ENCODE results near the gene HSF2.

Gene HSF2, protein sequence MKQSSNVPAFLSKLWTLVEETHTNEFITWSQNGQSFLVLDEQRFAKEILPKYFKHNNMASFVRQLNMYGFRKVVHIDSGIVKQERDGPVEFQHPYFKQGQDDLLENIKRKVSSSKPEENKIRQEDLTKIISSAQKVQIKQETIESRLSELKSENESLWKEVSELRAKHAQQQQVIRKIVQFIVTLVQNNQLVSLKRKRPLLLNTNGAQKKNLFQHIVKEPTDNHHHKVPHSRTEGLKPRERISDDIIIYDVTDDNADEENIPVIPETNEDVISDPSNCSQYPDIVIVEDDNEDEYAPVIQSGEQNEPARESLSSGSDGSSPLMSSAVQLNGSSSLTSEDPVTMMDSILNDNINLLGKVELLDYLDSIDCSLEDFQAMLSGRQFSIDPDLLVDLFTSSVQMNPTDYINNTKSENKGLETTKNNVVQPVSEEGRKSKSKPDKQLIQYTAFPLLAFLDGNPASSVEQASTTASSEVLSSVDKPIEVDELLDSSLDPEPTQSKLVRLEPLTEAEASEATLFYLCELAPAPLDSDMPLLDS

GRCh38 chr6:122399348-122400120 lies at the start of gene HSF2:
Gene HSF2 (plus strand): TSS chr6:122399652. CDS start chr6:122399738, 86 bp downstream.
- DNase-seq (ENCODE audit: low read depth in 1 of 2, low spot score in 1 of 2) = peak; percentile 82 to 85

DNA sequence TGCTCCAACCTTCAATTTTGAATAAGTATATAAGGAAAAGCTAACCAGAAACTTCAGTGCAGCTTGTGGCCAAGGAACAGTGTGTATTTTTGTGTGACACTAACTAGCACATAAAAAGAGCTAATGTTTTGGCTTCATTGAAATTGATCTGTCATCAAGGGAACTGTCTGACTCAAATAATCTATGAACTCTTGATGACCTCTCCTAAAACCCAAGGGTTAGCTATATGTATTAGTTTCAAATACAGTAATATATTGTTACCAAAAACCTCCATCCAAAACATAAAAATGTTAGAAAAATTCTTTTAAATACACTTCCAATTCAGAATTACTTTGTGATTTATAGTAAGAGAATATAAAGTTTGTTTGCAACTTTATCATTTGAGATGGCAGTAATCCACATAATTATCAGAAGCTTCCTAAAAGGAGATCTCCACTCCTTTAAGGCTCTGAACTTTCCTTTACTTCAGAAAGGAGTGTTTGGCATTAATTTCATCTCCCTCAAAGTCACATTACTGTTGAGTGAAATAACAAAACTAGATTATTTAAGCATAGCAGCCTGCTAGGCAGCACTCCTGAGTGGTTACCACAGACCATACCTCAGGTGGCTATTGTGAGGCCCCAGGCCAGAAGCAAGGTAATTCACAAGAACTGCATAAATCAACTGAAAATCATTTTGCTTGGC lies 46.3 kb upstream of the HSF2 start:
- DNase-seq (ENCODE audit: low read depth in 1 of 2, low spot score in 1 of 2) = no peak

GRCh38 chr6:122360809-122361208 lies 38.6 kb upstream of the HSF2 start:
- no peak for DNase-seq (ENCODE audit: low read depth in 1 of 2, low spot score in 1 of 2)

- no peak for DNase-seq (ENCODE audit: low read depth in 1 of 2, low spot score in 1 of 2)
These were observed 38.0 kb upstream of the HSF2 start for GRCh38 chr6:122361314-122361979.

DNA sequence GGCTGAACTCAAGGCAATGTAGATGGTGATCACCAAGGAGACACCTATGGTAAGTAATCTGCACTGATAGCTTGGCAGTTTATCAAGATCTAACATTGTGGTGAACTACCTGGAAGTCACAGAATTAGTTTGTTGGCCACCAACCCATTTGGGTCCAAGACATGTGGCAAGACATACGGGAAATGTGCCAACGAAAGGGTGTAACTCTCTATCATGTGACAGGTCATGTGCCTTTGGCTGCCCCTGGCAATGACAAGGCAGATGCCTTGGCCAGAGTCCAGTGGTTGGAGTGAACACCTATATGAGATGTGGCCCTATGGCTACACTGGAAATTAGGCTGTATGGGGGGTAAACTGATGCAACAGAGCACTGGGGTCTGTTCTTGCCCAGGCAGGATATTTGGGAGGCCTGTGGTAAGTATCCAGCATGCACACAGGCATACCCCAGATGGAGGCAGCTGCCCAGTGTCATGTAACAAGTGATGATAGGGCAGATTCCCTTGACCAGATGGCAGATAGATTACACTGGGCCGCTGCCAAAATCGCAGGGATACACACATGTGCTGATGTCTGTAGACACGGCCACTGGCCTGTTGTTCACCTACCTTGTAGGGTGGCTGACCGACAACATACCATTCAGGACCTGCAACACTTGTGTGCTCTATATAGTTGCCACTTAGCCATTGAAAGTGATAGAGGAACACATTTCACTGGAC lies 35.5 kb upstream of the HSF2 start:
- DNase-seq (ENCODE audit: low read depth in 1 of 2, low spot score in 1 of 2) = no peak

DNA sequence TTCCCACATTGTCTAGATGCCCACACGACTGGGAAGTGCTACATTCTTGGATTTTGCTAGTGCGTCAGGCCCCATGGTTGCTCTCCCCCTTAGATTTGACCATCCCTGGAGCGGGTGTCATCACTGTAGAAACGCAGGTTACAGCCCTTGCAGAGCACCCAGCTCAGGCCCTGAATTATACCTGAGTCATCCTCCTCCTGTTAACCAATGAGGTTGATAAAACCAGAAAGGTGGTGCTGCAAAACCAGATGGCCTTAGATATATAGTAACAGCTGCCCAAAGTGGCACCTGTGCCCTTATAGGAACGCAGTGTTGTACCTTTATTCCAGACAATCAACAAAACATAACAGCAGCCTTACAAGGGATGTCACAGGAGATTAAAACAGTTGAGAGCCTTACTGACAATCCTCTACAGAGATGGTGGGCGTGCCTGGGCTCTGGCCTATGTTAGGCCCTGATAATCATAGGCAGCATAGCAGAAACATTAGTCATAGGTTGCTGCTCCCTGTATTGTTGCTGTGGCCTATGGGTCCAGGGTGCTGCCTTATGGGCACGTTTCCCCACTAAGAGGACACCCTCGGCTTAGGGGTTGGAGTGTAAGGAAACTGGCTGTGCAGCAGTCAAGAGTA lies 33.6 kb upstream of the HSF2 start:
- no peak for DNase-seq (ENCODE audit: low read depth in 1 of 2, low spot score in 1 of 2)

DNA sequence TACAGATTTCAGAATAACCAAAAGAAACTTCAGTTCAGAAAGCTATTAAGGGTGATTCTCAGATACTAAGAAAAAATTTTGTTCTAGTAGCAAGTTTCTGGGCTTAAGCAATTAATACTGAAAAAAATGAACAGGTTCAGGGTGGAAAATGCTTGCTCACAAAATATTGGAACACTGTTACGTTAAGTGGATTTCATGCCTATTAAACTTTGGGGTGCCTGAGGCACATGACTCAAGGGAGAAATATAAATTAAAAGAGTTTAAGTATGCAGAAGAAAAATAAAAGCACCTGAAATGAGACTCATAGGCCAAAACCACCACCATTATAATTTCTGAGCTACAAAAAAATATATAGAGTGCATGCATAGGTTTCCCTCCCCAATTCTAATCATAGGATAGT lies 32.3 kb upstream of the HSF2 start:
- no peak for DNase-seq (ENCODE audit: low read depth in 1 of 2, low spot score in 1 of 2)

GRCh38 chr6:122369536-122369935 lies 29.9 kb upstream of the HSF2 start:
- no peak for DNase-seq (ENCODE audit: low read depth in 1 of 2, low spot score in 1 of 2)

DNA sequence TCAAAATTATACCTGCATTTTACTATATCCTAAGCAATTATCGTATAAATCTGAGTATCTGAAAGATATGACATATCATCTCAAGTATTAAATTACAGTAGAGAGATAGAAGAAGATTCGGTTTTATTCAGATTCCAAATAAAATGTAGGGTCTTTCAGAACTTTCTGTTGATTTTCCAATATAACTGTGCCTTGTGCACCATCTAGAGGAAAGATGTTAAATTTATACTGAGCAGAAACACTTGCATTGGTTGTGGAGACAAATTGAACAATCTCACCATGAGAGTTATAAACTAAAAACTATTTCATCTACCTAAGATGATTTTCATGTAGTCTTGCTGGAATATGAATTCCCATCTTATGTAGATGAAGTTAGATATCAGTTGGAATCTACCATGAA lies 26.8 kb upstream of the HSF2 start:
- no peak for DNase-seq (ENCODE audit: low read depth in 1 of 2, low spot score in 1 of 2)

DNA sequence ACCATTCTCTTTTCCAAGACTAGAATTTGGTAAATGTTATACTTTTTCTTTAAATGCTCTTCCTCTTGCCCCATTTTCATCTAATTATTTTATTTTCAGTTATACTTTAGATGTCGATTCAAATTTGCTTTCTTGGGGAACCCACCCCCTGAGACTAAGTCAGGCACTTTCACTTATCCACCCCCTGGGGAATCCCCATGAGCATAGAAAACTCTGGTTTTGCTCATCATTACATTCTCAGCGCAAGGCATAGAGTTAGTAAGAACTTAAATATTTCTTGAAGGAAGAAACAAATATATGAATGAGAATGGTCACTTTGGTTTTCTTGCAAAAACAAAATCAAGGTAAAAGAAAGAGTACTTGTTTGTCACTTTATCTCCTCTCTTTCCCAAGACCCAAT lies 25.1 kb upstream of the HSF2 start:
- DNase-seq (ENCODE audit: low read depth in 1 of 2, low spot score in 1 of 2) = no peak

DNA sequence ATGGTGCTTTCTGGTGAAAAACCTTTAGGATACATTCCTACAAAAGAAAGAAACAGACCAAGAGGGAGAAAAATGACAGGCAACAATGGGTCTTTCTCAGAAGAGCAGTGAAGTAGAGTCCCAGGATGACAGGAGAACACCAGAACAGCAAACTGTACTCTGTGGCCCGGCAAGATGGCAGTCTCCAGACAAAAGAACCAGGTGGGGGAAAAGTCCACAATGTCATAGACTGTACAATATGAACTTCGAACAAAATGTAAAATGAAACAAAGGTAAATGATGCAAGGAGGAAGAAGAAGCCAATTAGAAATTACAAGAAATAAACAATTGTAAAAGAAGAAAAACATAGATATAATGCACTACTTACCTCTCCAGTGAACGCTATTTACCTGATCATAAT lies 23.2 kb upstream of the HSF2 start:
- no peak for DNase-seq (ENCODE audit: low read depth in 1 of 2, low spot score in 1 of 2)

GRCh38 chr6:122381494-122382265 lies 17.8 kb upstream of the HSF2 start:
- peak; percentile 17 to 18 for DNase-seq (ENCODE audit: low read depth in 1 of 2, low spot score in 1 of 2)

DNA sequence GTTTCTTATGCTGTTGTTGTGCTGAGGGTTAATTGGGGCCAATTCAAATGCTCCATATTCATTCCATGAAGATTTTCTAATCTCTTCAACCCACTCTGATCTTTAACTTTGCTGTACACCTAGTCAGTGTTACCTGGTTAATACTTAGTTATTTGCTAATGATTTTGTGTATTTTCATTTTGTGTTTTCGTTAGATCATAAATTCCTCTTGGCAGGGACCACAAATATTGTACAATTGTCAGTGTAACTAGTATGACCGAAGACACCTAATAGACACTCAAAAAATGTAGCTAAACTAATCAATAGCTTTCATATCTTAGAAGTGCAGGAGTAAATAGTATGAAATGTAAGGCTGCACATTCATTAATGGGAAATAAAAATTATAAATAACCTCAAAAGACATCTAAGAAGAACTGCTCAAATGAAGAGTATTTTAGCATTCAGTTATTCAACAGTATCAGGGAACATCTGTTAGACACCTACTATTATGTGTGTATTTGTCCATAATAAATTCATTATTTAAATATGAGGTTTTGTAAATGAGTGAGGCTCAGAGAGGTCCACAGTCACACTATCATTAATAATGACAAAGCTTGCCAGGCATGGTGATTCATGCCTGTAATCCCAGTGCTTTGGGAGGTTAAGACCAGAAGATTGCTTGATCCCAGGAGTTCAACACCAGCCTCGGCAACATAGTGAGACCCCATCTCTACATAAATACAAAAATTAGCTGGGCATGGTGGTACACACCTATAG lies 13.4 kb upstream of the HSF2 start:
- no peak for DNase-seq (ENCODE audit: low read depth in 1 of 2, low spot score in 1 of 2)

GRCh38 chr6:122388945-122389344 lies 10.5 kb upstream of the HSF2 start:
- DNase-seq (ENCODE audit: low read depth in 1 of 2, low spot score in 1 of 2) = no peak

GRCh38 chr6:122389704-122390372 lies 9.6 kb upstream of the HSF2 start:
- DNase-seq (ENCODE audit: low read depth in 1 of 2, low spot score in 1 of 2) = no peak

GRCh38 chr6:122392564-122393350 lies 6.7 kb upstream of the HSF2 start:
- DNase-seq (ENCODE audit: low read depth in 1 of 2, low spot score in 1 of 2) = no peak

GRCh38 chr6:122393351-122393896 lies 6.0 kb upstream of the HSF2 start:
- DNase-seq (ENCODE audit: low read depth in 1 of 2, low spot score in 1 of 2) = no peak

Data from stimulated activated CD4-positive, alpha-beta T cell treated with anti-CD3 and anti-CD28 coated beads, Interleukin-15, amount 100 ng/mL, for 1 hour (primary cell).